Activated CD4-positive, alpha-beta memory T cell treated with anti-CD3 and anti-CD28 coated beads, Interleukin-2, amount 10 ng/mL, durations not matched to agents 7 days and 5 days (primary cell): ENCODE measurements around the gene IL34. TPM values are rescaled to one million over a fixed set of nuclear protein-coding genes. Genes with fewer than 3 reads are reported as not detected.

Experiments
- CTCF ChIA-PET: fragments of 350-600 bp; sonication (Branson Sonifier 250); formaldehyde crosslinking; loops from one replicate; lab custom pipeline; 2021; ENCODE audit warnings: antibody characterized with exemption, inconsistent platforms; lab: Charles Lee
- POLR2A ChIA-PET: fragments of 350-600 bp; sonication (Branson Sonifier 250); formaldehyde crosslinking; loops from one replicate; lab custom pipeline; 2021; ENCODE audit warnings: antibody characterized with exemption; lab: Charles Lee
- DNase-seq: peaks from one replicate; pipeline ENCODE4 v3.0.0-alpha.2; 2020
- H3K27ac Mint-ChIP-seq: one replicate; pipeline ENCODE4 v1.8.0; 2021; ENCODE audit warnings: mild to moderate bottlenecking, mixed read lengths
- H3K27me3 Mint-ChIP-seq: one replicate; pipeline ENCODE4 v1.8.0; 2021; ENCODE audit warnings: mixed read lengths
- H3K36me3 Mint-ChIP-seq: one replicate; pipeline ENCODE4 v1.8.0; 2021; ENCODE audit warnings: low read depth, mixed read lengths
- H3K4me1 Mint-ChIP-seq: one replicate; pipeline ENCODE4 v1.8.0; 2021; ENCODE audit warnings: mixed read lengths
- H3K4me3 Mint-ChIP-seq: one replicate; pipeline ENCODE4 v1.8.0; 2021; ENCODE audit warnings: mild to moderate bottlenecking, mixed read lengths
- H3K9me3 Mint-ChIP-seq: one replicate; pipeline ENCODE4 v1.8.0; 2021; ENCODE audit warnings: mixed read lengths
- total RNA-seq, 2 experiments: library from RNA; stranded (reverse); gene quantifications; one replicate each; pipeline ENCODE4 v1.2.3, GENCODE V29; 2021

The IL34 gene
- total RNA-seq: not detected

DNA sequence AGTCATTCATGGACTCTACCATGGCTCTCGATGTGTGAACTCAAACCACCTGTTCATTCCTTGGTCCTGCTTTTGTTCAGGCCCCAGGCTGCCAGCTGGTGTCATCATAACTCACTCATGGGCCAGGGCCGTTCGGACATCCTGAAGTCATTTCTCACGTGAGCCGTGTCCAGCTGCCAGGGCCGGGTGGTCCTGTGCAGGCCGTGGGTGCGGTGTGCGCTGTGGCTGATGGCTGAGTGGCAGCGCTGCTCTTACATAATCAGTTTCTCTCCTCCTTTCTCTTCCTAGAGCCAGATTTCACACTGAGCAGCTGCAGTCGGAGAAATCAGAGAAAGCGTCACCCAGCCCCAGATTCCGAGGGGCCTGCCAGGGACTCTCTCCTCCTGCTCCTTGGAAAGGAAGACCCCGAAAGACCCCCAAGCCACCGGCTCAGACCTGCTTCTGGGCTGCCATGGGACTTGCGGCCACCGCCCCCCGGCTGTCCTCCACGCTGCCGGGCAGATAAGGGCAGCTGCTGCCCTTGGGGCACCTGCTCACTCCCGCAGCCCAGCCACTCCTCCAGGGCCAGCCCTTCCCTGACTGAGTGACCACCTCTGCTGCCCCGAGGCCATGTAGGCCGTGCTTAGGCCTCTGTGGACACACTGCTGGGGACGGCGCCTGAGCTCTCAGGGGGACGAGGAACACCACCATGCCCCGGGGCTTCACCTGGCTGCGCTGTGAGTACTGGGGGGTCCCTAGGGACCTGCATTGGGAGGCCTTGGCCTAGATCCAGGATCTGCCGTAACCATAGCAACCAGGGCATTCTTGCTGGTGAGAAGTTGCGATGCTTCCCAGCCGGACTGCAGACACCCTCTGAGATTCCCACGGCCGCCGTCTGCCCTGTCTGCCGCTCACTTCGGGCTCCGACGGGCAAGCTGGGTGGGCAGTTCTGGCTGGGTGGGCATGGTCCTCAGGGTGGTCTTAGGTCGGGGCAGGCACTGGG, at the start of gene IL34:
TSS of gene IL34 (plus strand) at position 300 of the 982 bp plus-strand sequence. CDS start at position 689, 389 bp downstream.
- Mint-ChIP-seq H3K9me3 (no peaks in the 10 kb centered on the region), H3K27ac (no peak within 1 kb of the TSS), H3K4me3 (no peak within 1 kb of the TSS), H3K27me3 (peaks cover 2% of the 10 kb centered on the region), H3K4me1 (no peaks in the 10 kb centered on the region), H3K36me3 (no peaks in the 10 kb centered on the region)
- POLR2A ChIA-PET: no interaction called here
- CTCF ChIA-PET: no interaction called here
- no peak for DNase-seq

DNA sequence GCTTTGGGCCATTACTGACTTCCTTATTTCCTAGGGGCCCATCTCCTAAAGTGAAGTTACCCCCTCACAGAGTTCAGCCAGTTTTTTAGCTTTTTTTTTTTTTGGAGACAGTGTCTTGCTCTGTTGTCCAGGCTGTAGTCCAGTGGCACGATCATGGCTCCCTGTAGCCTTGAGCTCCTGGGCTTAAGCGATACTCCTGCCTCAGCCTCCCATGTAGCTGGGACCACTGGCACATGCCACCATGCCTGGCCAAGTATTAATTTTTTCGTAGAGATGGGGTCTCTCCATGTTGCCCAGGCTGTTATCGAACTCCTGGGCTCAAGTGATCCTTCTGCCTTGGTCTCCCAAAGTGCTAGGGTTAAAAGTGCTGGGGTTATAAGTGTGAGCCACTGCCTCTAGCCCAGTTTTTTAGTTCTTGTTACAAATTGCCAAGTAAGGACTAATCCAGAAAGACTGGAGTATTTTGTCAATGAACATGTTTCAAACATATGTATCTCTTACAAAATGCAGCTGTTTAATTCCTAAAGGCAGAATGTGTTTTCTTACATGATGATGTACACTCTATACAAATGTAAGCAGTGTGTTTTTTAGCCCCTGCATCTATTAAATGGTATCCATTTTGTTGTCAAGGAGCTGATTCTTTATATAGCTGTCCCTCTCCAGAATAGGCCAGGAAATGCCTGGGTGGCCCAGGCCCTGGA, 49.1 kb upstream of the IL34 start:
- Mint-ChIP-seq H3K27ac (no peak overlapping the region), H3K27me3 (peaks cover 13% of the 10 kb centered on the region), H3K4me3 (no peak overlapping the region), H3K36me3 (no peaks in the 10 kb centered on the region), H3K4me1 (no peaks in the 10 kb centered on the region), H3K9me3 (no peaks in the 10 kb centered on the region)
- ChIA-PET POLR2A (no interaction called here), CTCF (no interaction called here)
- DNase-seq: no peak

- no peak overlapping the region for H3K27ac Mint-ChIP-seq
- DNase-seq: no peak
- CTCF ChIA-PET: interaction anchor here (1.1 kb wide), 1 partner anchor 186 kb away, joined by 3 read pairs; no protein-coding TSS in a partner anchor
- no peaks in the 10 kb centered on the region for H3K36me3 Mint-ChIP-seq
- H3K27me3 Mint-ChIP-seq: peaks cover 8% of the 10 kb centered on the region
- H3K9me3 Mint-ChIP-seq: no peaks in the 10 kb centered on the region
- H3K4me3 Mint-ChIP-seq: no peak overlapping the region
- POLR2A ChIA-PET: no interaction called here
- H3K4me1 Mint-ChIP-seq: no peaks in the 10 kb centered on the region
Measured at GRCh38 chr16:70598937-70599503, 47.3 kb upstream of the IL34 start.

DNA sequence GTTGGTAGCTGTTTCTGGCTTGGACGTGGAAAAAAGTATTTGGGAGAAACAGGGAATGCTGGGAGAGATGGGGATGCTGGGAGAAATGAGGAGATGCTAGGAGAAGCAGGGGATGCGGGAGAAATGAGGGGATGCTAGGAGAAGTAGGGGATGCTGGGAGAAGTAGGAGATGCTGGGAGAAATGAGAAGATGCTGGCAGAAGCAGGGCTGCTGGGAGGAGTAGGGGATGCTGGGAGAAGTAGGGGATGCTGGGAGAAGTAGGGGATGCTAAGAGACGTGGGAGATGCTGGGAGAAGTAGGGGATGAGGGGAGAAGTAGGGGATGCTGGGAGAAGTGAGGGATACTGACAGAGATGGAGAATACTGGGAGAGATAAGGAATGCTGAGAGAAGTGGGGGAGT, 45.6 kb upstream of the IL34 start:
- ChIA-PET CTCF (no interaction called here), POLR2A (no interaction called here)
- no peak for DNase-seq
- no peak overlapping the region for H3K4me3 Mint-ChIP-seq
- H3K36me3 Mint-ChIP-seq: no peaks in the 10 kb centered on the region
- peaks cover 3% of the 10 kb centered on the region for H3K4me1 Mint-ChIP-seq
- no peak overlapping the region for H3K27ac Mint-ChIP-seq
- no peaks in the 10 kb centered on the region for H3K9me3 Mint-ChIP-seq
- H3K27me3 Mint-ChIP-seq: peaks cover 4% of the 10 kb centered on the region

DNA sequence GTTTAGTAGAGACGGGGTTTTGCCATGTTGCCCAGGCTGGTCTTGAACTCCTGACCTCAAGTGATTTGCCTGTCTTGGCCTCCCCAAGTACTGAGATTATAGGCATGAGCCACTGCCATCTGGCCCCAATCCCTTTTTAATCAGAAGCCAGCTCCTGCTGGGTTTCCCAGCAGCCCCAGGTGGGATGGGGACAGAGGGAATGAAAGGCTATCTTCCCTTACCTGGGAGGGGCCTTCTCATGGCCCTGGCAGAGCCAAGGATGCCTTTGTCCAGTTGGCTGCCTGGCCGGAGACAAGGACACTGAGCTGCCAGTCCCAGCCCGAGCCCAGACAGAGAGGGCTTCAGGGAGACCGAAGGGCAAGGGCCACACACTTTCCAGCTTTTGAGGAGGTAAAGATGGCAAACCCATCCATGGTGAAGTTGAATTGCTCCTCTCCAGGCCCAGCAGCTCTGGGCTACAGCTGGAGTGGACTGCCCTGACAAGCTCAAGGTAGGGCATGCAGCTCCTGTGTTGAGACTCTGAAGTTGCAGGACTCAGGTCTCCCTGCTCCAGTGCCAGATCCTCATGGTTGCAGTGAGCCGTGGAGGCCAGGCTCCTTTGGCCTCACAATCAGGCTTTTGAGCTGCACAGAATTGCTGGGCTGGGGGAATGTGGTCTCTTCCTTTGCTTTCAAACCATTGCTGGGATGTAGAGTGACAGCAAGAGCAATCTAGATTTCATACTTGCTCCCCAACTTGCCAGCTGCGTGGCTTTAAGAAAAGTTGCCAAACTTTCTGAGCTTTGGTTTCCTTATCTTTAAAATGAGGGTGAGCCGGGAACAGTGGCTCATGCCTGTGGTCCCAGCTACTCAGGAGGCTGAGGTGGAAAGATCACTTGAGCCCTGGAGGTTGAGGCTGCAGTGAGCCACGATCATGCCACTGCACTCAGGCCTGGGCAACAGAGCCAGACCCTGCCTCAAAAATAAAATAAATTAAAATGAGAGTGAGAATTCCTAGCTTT, 44.5 kb upstream of the IL34 start:
- Mint-ChIP-seq H3K36me3 (no peaks in the 10 kb centered on the region), H3K27me3 (peaks cover 4% of the 10 kb centered on the region), H3K4me3 (no peak overlapping the region), H3K4me1 (peaks cover 3% of the 10 kb centered on the region), H3K9me3 (no peaks in the 10 kb centered on the region), H3K27ac (no peak overlapping the region)
- CTCF ChIA-PET: no interaction called here
- no peak for DNase-seq
- POLR2A ChIA-PET: no interaction called here

GRCh38 chr16:70602831-70603230, 43.5 kb upstream of the IL34 start:
- no peak overlapping the region for H3K27ac Mint-ChIP-seq
- H3K9me3 Mint-ChIP-seq: no peaks in the 10 kb centered on the region
- no peak for DNase-seq
- CTCF ChIA-PET: no interaction called here
- no peak overlapping the region for H3K4me3 Mint-ChIP-seq
- POLR2A ChIA-PET: no interaction called here
- no peaks in the 10 kb centered on the region for H3K36me3 Mint-ChIP-seq
- peaks cover 3% of the 10 kb centered on the region for H3K4me1 Mint-ChIP-seq
- H3K27me3 Mint-ChIP-seq: peaks cover 6% of the 10 kb centered on the region

DNA sequence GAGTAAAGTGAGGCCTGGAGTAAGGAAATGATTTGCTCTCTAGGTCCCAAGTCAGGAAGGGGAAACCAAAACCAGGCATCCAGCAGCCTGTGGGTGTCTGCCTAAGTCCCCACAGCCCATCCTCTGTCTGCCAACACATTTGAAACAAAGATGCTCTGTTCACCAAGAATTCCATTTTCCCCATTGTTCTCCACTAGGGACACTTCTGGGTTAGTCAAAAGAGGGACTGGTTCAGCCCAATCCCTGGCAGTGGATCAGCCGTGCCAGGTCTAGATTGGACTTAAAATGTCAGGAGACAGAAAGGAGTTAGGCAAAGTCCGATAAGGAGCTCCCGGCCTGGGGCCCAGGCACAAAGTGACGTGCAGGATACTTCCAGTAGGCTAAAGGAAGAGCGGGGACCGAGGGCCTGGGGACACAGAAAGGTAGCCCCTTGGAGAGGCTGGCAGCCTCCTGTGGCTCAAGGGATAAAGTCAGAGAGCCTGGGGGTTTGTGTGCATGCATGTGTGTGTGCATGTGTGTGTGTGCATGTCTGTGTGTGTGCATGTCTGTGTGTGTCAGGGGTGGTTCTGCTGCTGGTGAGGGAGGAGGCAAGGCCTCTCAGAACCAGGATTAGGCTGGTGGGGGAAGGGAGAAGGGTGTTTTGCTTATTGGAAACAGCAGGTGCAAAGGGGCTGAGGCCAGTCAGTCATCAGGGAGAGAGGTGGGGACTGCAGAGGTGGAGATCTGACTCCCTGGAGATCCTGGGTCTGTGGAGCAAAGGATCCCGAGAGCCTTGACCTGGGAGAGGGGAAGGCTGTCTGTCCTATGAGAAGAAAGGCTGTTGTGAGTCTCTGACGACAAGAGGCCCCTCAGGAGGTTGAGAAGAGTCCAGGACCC, 41.7 kb upstream of the IL34 start:
- no peak overlapping the region for H3K4me3 Mint-ChIP-seq
- no peak overlapping the region for H3K27ac Mint-ChIP-seq
- no peak for DNase-seq
- peaks cover 3% of the 10 kb centered on the region for H3K4me1 Mint-ChIP-seq
- POLR2A ChIA-PET: no interaction called here
- CTCF ChIA-PET: no interaction called here
- peaks cover 6% of the 10 kb centered on the region for H3K27me3 Mint-ChIP-seq
- no peaks in the 10 kb centered on the region for H3K9me3 Mint-ChIP-seq
- no peaks in the 10 kb centered on the region for H3K36me3 Mint-ChIP-seq

GRCh38 chr16:70605283-70605657, 41.1 kb upstream of the IL34 start:
- Mint-ChIP-seq H3K9me3 (no peaks in the 10 kb centered on the region), H3K4me1 (peaks cover 3% of the 10 kb centered on the region), H3K27me3 (peaks cover 2% of the 10 kb centered on the region), H3K4me3 (no peak overlapping the region), H3K36me3 (no peaks in the 10 kb centered on the region), H3K27ac (no peak overlapping the region)
- ChIA-PET CTCF (no interaction called here), POLR2A (no interaction called here)
- DNase-seq: no peak

DNA sequence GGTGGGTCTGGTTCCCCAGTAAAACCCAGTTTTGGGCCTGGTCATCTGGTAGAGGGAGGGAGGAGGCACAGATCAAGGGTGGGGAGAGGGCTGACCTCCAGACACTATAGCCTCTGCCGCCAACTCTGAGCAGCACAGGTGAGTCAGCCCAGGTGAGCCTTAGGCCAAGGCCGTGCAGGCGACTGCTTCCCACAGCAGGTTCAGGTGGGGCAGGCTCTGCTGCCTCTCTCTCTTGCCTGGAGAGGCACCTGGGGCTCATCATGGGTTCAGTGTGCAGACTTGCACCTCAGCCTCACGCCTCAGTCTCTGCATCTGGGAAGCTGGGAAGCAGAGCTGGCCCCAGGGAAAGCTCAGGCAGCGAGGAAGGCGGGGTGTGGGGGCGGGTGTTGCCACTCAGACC, 37.8 kb upstream of the IL34 start:
- Mint-ChIP-seq H3K27me3 (peaks cover 2% of the 10 kb centered on the region), H3K4me3 (no peak overlapping the region), H3K9me3 (no peaks in the 10 kb centered on the region), H3K27ac (no peak overlapping the region), H3K36me3 (no peaks in the 10 kb centered on the region), H3K4me1 (peaks cover 3% of the 10 kb centered on the region)
- CTCF ChIA-PET: no interaction called here
- DNase-seq: no peak
- POLR2A ChIA-PET: no interaction called here

- no peaks in the 10 kb centered on the region for H3K4me1 Mint-ChIP-seq
- no peaks in the 10 kb centered on the region for H3K36me3 Mint-ChIP-seq
- no peak overlapping the region for H3K27ac Mint-ChIP-seq
- POLR2A ChIA-PET: no interaction called here
- H3K9me3 Mint-ChIP-seq: no peaks in the 10 kb centered on the region
- CTCF ChIA-PET: no interaction called here
- peaks cover 2% of the 10 kb centered on the region for H3K27me3 Mint-ChIP-seq
- H3K4me3 Mint-ChIP-seq: no peak overlapping the region
- no peak for DNase-seq
Measured at GRCh38 chr16:70610273-70611223, 35.8 kb upstream of the IL34 start.

- H3K4me1 Mint-ChIP-seq: no peaks in the 10 kb centered on the region
- no peak overlapping the region for H3K27ac Mint-ChIP-seq
- no peak for DNase-seq
- no peaks in the 10 kb centered on the region for H3K9me3 Mint-ChIP-seq
- H3K36me3 Mint-ChIP-seq: no peaks in the 10 kb centered on the region
- POLR2A ChIA-PET: no interaction called here
- peaks cover 2% of the 10 kb centered on the region for H3K27me3 Mint-ChIP-seq
- H3K4me3 Mint-ChIP-seq: no peak overlapping the region
- CTCF ChIA-PET: interaction anchor here (0.6 kb wide), 1 partner anchor 522 kb away, joined by 6 read pairs; no protein-coding TSS in a partner anchor
Measured at GRCh38 chr16:70611224-70611598, 35.1 kb upstream of the IL34 start.
